ENCODE measurements around the gene KIF26B. TPM values are rescaled to one million over a fixed set of nuclear protein-coding genes. Genes with fewer than 3 reads are reported as not detected.

KIF26B gene
- total RNA-seq, 4 donors from 2014 or later: 2.4 to 6.7 (median 6.1) TPM

- no peaks in the 10 kb centered on the region for H3K36me3 ChIP-seq
Observed at GRCh38 chr1:245698116-245698515, 543.3 kb downstream of the KIF26B start.

GRCh38 chr1:245698860-245699259 is 544.1 kb downstream of the KIF26B start:
- no peak overlapping the region for H3K4me3 ChIP-seq (replicated peaks in 1 of 3)
- intact Hi-C loops (cut with DNase I): no loop called here
- no peak for DNase-seq
- no peaks in the 10 kb centered on the region for H3K9me3 ChIP-seq
- TF ChIP-seq CTCF (IDR thresholded peaks at IDR 0.05): no peak
- no peak for TF ChIP-seq POLR2A (IDR thresholded peaks at IDR 0.05)
- H3K27ac ChIP-seq: no peak overlapping the region
- H3K27me3 ChIP-seq: no peaks in the 10 kb centered on the region
- 74 to 80% methylated on average over 13 to 14 of the region's 16 CpGs for whole genome bisulfite sequencing, 2 donors
- H3K36me3 ChIP-seq: no peaks in the 10 kb centered on the region
- H3K4me1 ChIP-seq: no peaks in the 10 kb centered on the region

More at GRCh38 chr1:245698116-245698515, 543.3 kb downstream of the KIF26B start:
- DNase-seq: no peak
- Histone ChIP-seq H3K9me3 (no peaks in the 10 kb centered on the region), H3K27me3 (no peaks in the 10 kb centered on the region), H3K4me3 (replicated peaks in 1 of 3) (no peak overlapping the region), H3K27ac (no peak overlapping the region), H3K4me1 (no peaks in the 10 kb centered on the region)
- TF ChIP-seq CTCF (IDR thresholded peaks at IDR 0.05) (no peak), POLR2A (IDR thresholded peaks at IDR 0.05) (no peak)
- intact Hi-C loops (cut with DNase I): no loop called here
- WGBS, 2 donors: 92 to 95% methylated on average over 9 to 14 of the region's 14 CpGs

- WGBS, 2 donors: 95 to 98% methylated on average over 13 of the region's 13 CpGs
- intact Hi-C loops (cut with DNase I): no loop called here
- Histone ChIP-seq H3K36me3 (no peaks in the 10 kb centered on the region), H3K4me3 (replicated peaks in 1 of 3) (no peak overlapping the region), H3K4me1 (no peaks in the 10 kb centered on the region), H3K27ac (no peak overlapping the region), H3K27me3 (no peaks in the 10 kb centered on the region), H3K9me3 (no peaks in the 10 kb centered on the region)
- TF ChIP-seq POLR2A (IDR thresholded peaks at IDR 0.05) (no peak), CTCF (IDR thresholded peaks at IDR 0.05) (no peak)
- DNase-seq: no peak
Observed at GRCh38 chr1:245700631-245701030, 545.8 kb downstream of the KIF26B start.

- 86 to 95% methylated on average over 7 of the region's 7 CpGs for WGBS, 2 donors
- no peak for DNase-seq
- intact Hi-C loops (cut with DNase I): no loop called here
- no peaks in the 10 kb centered on the region for H3K36me3 ChIP-seq
- TF ChIP-seq POLR2A (IDR thresholded peaks at IDR 0.05) (no peak), CTCF (IDR thresholded peaks at IDR 0.05) (no peak)
- no peaks in the 10 kb centered on the region for H3K4me1 ChIP-seq
- H3K27me3 ChIP-seq: no peaks in the 10 kb centered on the region
- no peak overlapping the region for H3K27ac ChIP-seq
- H3K4me3 ChIP-seq (replicated peaks in 1 of 3): no peak overlapping the region
- no peaks in the 10 kb centered on the region for H3K9me3 ChIP-seq
Observed at GRCh38 chr1:245701631-245702030, 546.8 kb downstream of the KIF26B start.

GRCh38 chr1:245702346-245702745 is 547.6 kb downstream of the KIF26B start:
- H3K4me3 ChIP-seq (replicated peaks in 1 of 3): no peak overlapping the region
- no peak overlapping the region for H3K27ac ChIP-seq
- no peak for DNase-seq
- 87 to 92% methylated on average over 13 of the region's 13 CpGs for WGBS, 2 donors
- H3K4me1 ChIP-seq: no peaks in the 10 kb centered on the region
- intact Hi-C loops (cut with DNase I): no loop called here
- no peaks in the 10 kb centered on the region for H3K27me3 ChIP-seq
- no peak for TF ChIP-seq POLR2A (IDR thresholded peaks at IDR 0.05)
- no peaks in the 10 kb centered on the region for H3K9me3 ChIP-seq
- H3K36me3 ChIP-seq: no peaks in the 10 kb centered on the region

- no peaks in the 10 kb centered on the region for H3K27me3 ChIP-seq
- H3K9me3 ChIP-seq: no peaks in the 10 kb centered on the region
- WGBS, 2 donors: 76 to 86% methylated on average over 5 to 6 of the region's 6 CpGs
Observed at GRCh38 chr1:245704341-245704740, 549.6 kb downstream of the KIF26B start.

More at GRCh38 chr1:245704341-245704740, 549.6 kb downstream of the KIF26B start:
- intact Hi-C loops (cut with DNase I): no loop called here
- Histone ChIP-seq H3K4me1 (no peaks in the 10 kb centered on the region), H3K36me3 (no peaks in the 10 kb centered on the region), H3K4me3 (replicated peaks in 1 of 3) (no peak overlapping the region), H3K27ac (no peak overlapping the region)
- DNase-seq: no peak
- TF ChIP-seq POLR2A (IDR thresholded peaks at IDR 0.05) (no peak), CTCF (IDR thresholded peaks at IDR 0.05) (no peak)
